CD4-positive, CD25-positive, alpha-beta regulatory T cell (primary cell): ENCODE results near the gene OAF. TPM values are rescaled to one million over a fixed set of nuclear protein-coding genes. Genes with fewer than 3 reads are reported as not detected.

Experiments used
- ATAC-seq, 2 donors: fragments of 150-1000 bp; cut with Tn5 transposase; one replicate each; pipeline ENCODE4 v1.10.0; 2021; ENCODE audit warnings: low read depth in 2 of 2, moderate number of reproducible peaks in 2 of 2, moderate library complexity in 1 of 2
- DNase-seq, 3 donors: peaks; one replicate each; pipeline versions ENCODE4 v3.0.0 to v3.0.0-alpha.2; 2012 to 2022; ENCODE audit warnings: mixed read lengths in 1 of 3
- H3K27ac ChIP-seq: one replicate; pipeline ENCODE4 v1.7.0; 2013; ENCODE audit warnings: mild to moderate bottlenecking, low read length; ENCODE audit not compliant: insufficient read depth, poor library complexity, severe bottlenecking
- H3K27me3 ChIP-seq: one replicate; pipeline ENCODE4 v1.7.0; 2013; ENCODE audit warnings: low read length; ENCODE audit not compliant: control insufficient read depth, insufficient read depth
- H3K36me3 ChIP-seq: one replicate; pipeline ENCODE4 v1.7.0; 2013; ENCODE audit warnings: mild to moderate bottlenecking, low read length, moderate library complexity; ENCODE audit not compliant: control insufficient read depth, insufficient read depth
- H3K4me1 ChIP-seq: 2 replicates; pipeline ENCODE4 v1.7.0; 2013; ENCODE audit warnings: mild to moderate bottlenecking, low read length; ENCODE audit not compliant: insufficient read depth, control insufficient read depth, poor library complexity, severe bottlenecking
- H3K4me3 ChIP-seq: one replicate; pipeline ENCODE4 v1.7.0; 2013; ENCODE audit warnings: low read depth, mild to moderate bottlenecking, low read length, moderate library complexity
- H3K9me3 ChIP-seq, 2 experiments: 1 replicate in 1 of 2; 2 replicates in 1 of 2; pipeline ENCODE4 v1.7.0; 2013; ENCODE audit warnings: low read length in 2 of 2, mild to moderate bottlenecking in 1 of 2, moderate library complexity in 1 of 2; ENCODE audit not compliant: control insufficient read depth in 2 of 2
- H3K27ac Mint-ChIP-seq, 3 donors: one replicate each; pipeline ENCODE4 v1.8.0; 2020 to 2022; ENCODE audit warnings: mild to moderate bottlenecking in 3 of 3, mixed read lengths in 3 of 3, moderate library complexity in 2 of 3
- H3K27me3 Mint-ChIP-seq: one replicate; pipeline ENCODE4 v1.8.0; 2022; ENCODE audit warnings: mild to moderate bottlenecking, mixed read lengths
- H3K36me3 Mint-ChIP-seq: one replicate; pipeline ENCODE4 v1.8.0; 2020; ENCODE audit warnings: mixed read lengths
- H3K4me1 Mint-ChIP-seq, 4 donors: one replicate each; pipeline ENCODE4 v1.8.0; 2020 to 2022; ENCODE audit warnings: mixed read lengths in 4 of 4, mild to moderate bottlenecking in 1 of 4
- H3K4me3 Mint-ChIP-seq, 4 donors: one replicate each; pipeline ENCODE4 v1.8.0; 2020 to 2022; ENCODE audit warnings: mild to moderate bottlenecking in 4 of 4, mixed read lengths in 4 of 4, moderate library complexity in 3 of 4
- H3K9me3 Mint-ChIP-seq, 7 donors: one replicate each; pipeline ENCODE4 v1.8.0; 2020 to 2022; ENCODE audit warnings: mixed read lengths in 7 of 7, mild to moderate bottlenecking in 3 of 7, moderate library complexity in 2 of 7
- polyA plus RNA-seq, 4 donors: library from polyadenylated mRNA; unstranded; fragments of 300-500 nt; fragmentation: Illumina TruSeq; gene quantifications; one replicate each; pipeline ENCODE4 v1.2.3, GENCODE V29; 2021
- total RNA-seq: library from RNA; stranded (reverse); gene quantifications from one replicate; pipeline ENCODE4 v1.2.3, GENCODE V29; 2022

OAF gene
- total and polyA plus RNA-seq, 5 donors from 2014 or later = 0.38 to 1.2 (median 0.54) TPM

DNA sequence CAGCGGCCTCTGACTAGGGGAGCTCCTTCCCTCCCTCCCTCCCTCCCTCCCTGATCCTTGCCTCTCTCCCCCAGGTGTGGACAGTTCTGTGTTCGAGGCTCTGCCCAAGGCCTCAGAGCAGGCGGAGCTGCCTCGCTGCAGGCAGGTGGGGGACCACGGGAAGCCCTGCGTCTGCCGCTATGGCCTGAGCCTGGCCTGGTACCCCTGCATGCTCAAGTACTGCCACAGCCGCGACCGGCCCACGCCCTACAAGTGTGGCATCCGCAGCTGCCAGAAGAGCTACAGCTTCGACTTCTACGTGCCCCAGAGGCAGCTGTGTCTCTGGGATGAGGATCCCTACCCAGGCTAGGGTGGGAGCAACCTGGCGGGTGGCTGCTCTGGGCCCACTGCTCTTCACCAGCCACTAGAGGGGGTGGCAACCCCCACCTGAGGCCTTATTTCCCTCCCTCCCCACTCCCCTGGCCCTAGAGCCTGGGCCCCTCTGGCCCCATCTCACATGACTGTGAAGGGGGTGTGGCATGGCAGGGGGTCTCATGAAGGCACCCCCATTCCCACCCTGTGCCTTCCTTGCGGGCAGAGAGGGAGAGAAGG, 18.1 kb downstream of the OAF start:
- Mint-ChIP-seq H3K4me3 (no peak overlapping the region), H3K9me3 (no peaks in the 10 kb centered on the region), H3K36me3 (no peaks in the 10 kb centered on the region), H3K4me1 (no peaks in the 10 kb centered on the region), H3K27me3 (peaks cover 10% of the 10 kb centered on the region), H3K27ac (no peak overlapping the region)
- H3K9me3 ChIP-seq = no peaks in the 10 kb centered on the region
- H3K27ac ChIP-seq = no peak overlapping the region
- ATAC-seq (no peak), DNase-seq (no peak)
- H3K4me1 ChIP-seq = no peaks in the 10 kb centered on the region
- no peaks in the 10 kb centered on the region for H3K27me3 ChIP-seq
- H3K36me3 ChIP-seq = no peaks in the 10 kb centered on the region
- no peak overlapping the region for H3K4me3 ChIP-seq

GRCh38 chr11:120229451-120230424, 18.9 kb downstream of the OAF start:
- Mint-ChIP-seq H3K9me3 (no peaks in the 10 kb centered on the region), H3K4me3 (no peak overlapping the region), H3K27me3 (peaks cover 10% of the 10 kb centered on the region), H3K27ac (no peak overlapping the region), H3K36me3 (no peaks in the 10 kb centered on the region), H3K4me1 (no peaks in the 10 kb centered on the region)
- Histone ChIP-seq H3K9me3 (no peaks in the 10 kb centered on the region), H3K27ac (no peak overlapping the region), H3K36me3 (no peaks in the 10 kb centered on the region), H3K27me3 (no peaks in the 10 kb centered on the region), H3K4me3 (no peak overlapping the region), H3K4me1 (no peaks in the 10 kb centered on the region)
- DNase-seq (peak in 1 of 3 donors; percentile 29), ATAC-seq (no peak)

GRCh38 chr11:120230433-120231071, 19.7 kb downstream of the OAF start:
- H3K4me1 Mint-ChIP-seq = no peaks in the 10 kb centered on the region
- Histone ChIP-seq H3K27me3 (no peaks in the 10 kb centered on the region), H3K36me3 (no peaks in the 10 kb centered on the region), H3K4me3 (no peak overlapping the region), H3K4me1 (no peaks in the 10 kb centered on the region), H3K9me3 (no peaks in the 10 kb centered on the region), H3K27ac (no peak overlapping the region)
- H3K9me3 Mint-ChIP-seq = no peaks in the 10 kb centered on the region
- no peak for DNase-seq
- peaks cover 10% of the 10 kb centered on the region for H3K27me3 Mint-ChIP-seq
- H3K4me3 Mint-ChIP-seq = no peak overlapping the region
- no peak for ATAC-seq
- H3K27ac Mint-ChIP-seq = no peak overlapping the region
- no peaks in the 10 kb centered on the region for H3K36me3 Mint-ChIP-seq

DNA sequence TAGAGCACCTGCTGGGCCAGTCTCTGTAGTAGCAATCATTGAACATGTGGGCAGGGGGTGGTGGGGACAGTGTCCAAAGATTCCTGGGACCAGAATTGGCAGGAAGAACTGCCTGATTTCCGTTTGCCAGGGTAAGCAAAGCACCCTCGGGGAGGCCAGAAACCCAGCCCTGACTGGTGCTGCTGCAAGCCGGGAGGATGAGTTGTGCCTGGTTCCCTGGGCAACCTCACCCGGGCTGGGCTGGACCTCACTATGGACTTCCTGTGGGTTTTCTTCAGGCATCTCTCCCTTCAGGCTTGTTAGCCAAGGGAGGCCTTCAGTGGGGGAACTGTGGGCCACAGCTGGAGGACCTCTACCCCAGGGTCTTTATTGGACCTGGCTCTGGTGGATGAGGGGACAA, 21.1 kb downstream of the OAF start:
- peaks cover under 1% of the 10 kb centered on the region for H3K27me3 Mint-ChIP-seq
- H3K4me3 Mint-ChIP-seq = no peak overlapping the region

GRCh38 chr11:120233207-120233803, 22.5 kb downstream of the OAF start:
- H3K4me1 Mint-ChIP-seq = no peaks in the 10 kb centered on the region
- no peaks in the 10 kb centered on the region for H3K9me3 Mint-ChIP-seq
- H3K36me3 ChIP-seq = no peaks in the 10 kb centered on the region
- H3K36me3 Mint-ChIP-seq = no peaks in the 10 kb centered on the region
- H3K27ac ChIP-seq = no peak overlapping the region
- H3K27me3 ChIP-seq = no peaks in the 10 kb centered on the region
- H3K27ac Mint-ChIP-seq = no peak overlapping the region
- H3K4me3 Mint-ChIP-seq = no peak overlapping the region
- no peak for DNase-seq
- H3K4me3 ChIP-seq = no peak overlapping the region
- ATAC-seq = no peak
- no peaks in the 10 kb centered on the region for H3K9me3 ChIP-seq
- no peaks in the 10 kb centered on the region for H3K4me1 ChIP-seq
- H3K27me3 Mint-ChIP-seq = peaks cover 9% of the 10 kb centered on the region

More for the DNA sequence above, 21.1 kb downstream of the OAF start:
- ATAC-seq (no peak), DNase-seq (no peak)
- no peaks in the 10 kb centered on the region for H3K36me3 Mint-ChIP-seq
- no peak overlapping the region for H3K27ac Mint-ChIP-seq
- Histone ChIP-seq H3K36me3 (no peaks in the 10 kb centered on the region), H3K4me3 (no peak overlapping the region), H3K27me3 (no peaks in the 10 kb centered on the region), H3K4me1 (no peaks in the 10 kb centered on the region), H3K27ac (no peak overlapping the region), H3K9me3 (no peaks in the 10 kb centered on the region)
- no peaks in the 10 kb centered on the region for H3K4me1 Mint-ChIP-seq
- H3K9me3 Mint-ChIP-seq = no peaks in the 10 kb centered on the region

GRCh38 chr11:120235024-120235628, 24.3 kb downstream of the OAF start:
- DNase-seq (peak in 2 of 3 donors; percentile 17 to 71), ATAC-seq (peak in 1 of 2 donors; percentile 37)
- peaks cover 0 to 4% (median 0%) of the 10 kb centered on the region in 4 donors for H3K4me1 Mint-ChIP-seq
- no peaks in the 10 kb centered on the region for H3K36me3 Mint-ChIP-seq
- Histone ChIP-seq H3K27me3 (no peaks in the 10 kb centered on the region), H3K9me3 (no peaks in the 10 kb centered on the region), H3K27ac (no peak overlapping the region), H3K36me3 (no peaks in the 10 kb centered on the region), H3K4me3 (no peak overlapping the region), H3K4me1 (no peaks in the 10 kb centered on the region)
- peaks cover 15% of the 10 kb centered on the region for H3K27me3 Mint-ChIP-seq
- no peak overlapping the region for H3K4me3 Mint-ChIP-seq
- H3K27ac Mint-ChIP-seq = no peak overlapping the region
- H3K9me3 Mint-ChIP-seq = no peaks in the 10 kb centered on the region
